Gastrocnemius medialis (tissue), 4 donors: ENCODE data around the gene CSF3.

ENCODE experiments used
- POLR2A ChIP-seq, 2 donors: fragments of 450-650 bp; IDR thresholded peaks; one replicate each; pipeline ENCODE4 v1.6.1; 2017; ENCODE audit warnings: antibody characterized with exemption in 2 of 2, mild to moderate bottlenecking in 2 of 2, moderate library complexity in 2 of 2
- TF ChIP-seq, protein P1 (sequence below), 5 experiments: fragments of 450-650 bp in 3 of 5; fragments of 200-600 bp in 2 of 5; sonication (generic) in 2 of 5; IDR thresholded peaks in 4 of 5; conservative IDR thresholded peaks in 1 of 5; 1 replicate in 4 of 5; 2 replicates in 1 of 5; pipeline ENCODE4 v1.5.1; 2016 to 2019; ENCODE audit warnings: antibody characterized with exemption in 5 of 5, mild to moderate bottlenecking in 3 of 5, moderate library complexity in 3 of 5

GRCh38 chr17:39966771-39967170 lies 48.5 kb upstream of the CSF3 start:
- TF ChIP-seq, protein P1, sequence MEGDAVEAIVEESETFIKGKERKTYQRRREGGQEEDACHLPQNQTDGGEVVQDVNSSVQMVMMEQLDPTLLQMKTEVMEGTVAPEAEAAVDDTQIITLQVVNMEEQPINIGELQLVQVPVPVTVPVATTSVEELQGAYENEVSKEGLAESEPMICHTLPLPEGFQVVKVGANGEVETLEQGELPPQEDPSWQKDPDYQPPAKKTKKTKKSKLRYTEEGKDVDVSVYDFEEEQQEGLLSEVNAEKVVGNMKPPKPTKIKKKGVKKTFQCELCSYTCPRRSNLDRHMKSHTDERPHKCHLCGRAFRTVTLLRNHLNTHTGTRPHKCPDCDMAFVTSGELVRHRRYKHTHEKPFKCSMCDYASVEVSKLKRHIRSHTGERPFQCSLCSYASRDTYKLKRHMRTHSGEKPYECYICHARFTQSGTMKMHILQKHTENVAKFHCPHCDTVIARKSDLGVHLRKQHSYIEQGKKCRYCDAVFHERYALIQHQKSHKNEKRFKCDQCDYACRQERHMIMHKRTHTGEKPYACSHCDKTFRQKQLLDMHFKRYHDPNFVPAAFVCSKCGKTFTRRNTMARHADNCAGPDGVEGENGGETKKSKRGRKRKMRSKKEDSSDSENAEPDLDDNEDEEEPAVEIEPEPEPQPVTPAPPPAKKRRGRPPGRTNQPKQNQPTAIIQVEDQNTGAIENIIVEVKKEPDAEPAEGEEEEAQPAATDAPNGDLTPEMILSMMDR (IDR thresholded peaks at IDR 0.05 in 4 of 5, conservative IDR thresholded peaks at IDR 0.05 in 1 of 5): no peak
- TF ChIP-seq POLR2A (IDR thresholded peaks at IDR 0.05): no peak
